Smooth muscle cell of the pulmonary artery (primary cell): ENCODE measurements around the gene SVEP1. TPM values are rescaled to one million over a fixed set of nuclear protein-coding genes. Genes with fewer than 3 reads are reported as not detected.

ENCODE experiments used
- total RNA-seq: library from RNA; depleted of rRNA; stranded (reverse); fragments of >200 nt; gene quantifications from 2 replicates; pipeline ENCODE4 v1.2.3, GENCODE V29; 2014

The SVEP1 gene
- 13.0 and 71.7 TPM in 2 replicates for total RNA-seq

GRCh38 chr9:110579034-110579861 is at the start of gene SVEP1:
TSS of gene SVEP1 (minus strand) at chr9:110579741. CDS start at chr9:110579543, 198 bp downstream.

GRCh38 chr9:110337727-110338126 is 241.8 kb downstream of the SVEP1 start, which contains the start of gene TXNDC8:
TSS of gene TXNDC8 (minus strand) at chr9:110337863.

Other genes starting within 250 kb of the SVEP1 start
- gene TXNDC8, start 241.9 kb downstream of the SVEP1 start, total RNA-seq: not detected in 2 replicates
- gene MUSK, start 89.0 kb upstream of the SVEP1 start, total RNA-seq: 0.10 and 0.20 TPM in 2 replicates